Stimulated activated CD8-positive, alpha-beta memory T cell treated with anti-CD3 and anti-CD28 coated beads, Interleukin-7, amount 100 ng/mL, for 4 hours (primary cell): ENCODE results near the gene ROPN1.
A peak's percentile ranks its signal among the peaks of the same experiment; 100 is the strongest.
"Not testable (repeated sequence)": the region's sequence is repeated elsewhere in the genome, so short reads cannot be mapped to it uniquely, and the experiment has no call there.

Experiments
- DNase-seq, 2 donors: peaks; one replicate each; pipeline ENCODE4 v3.0.0-alpha.2; 2020; ENCODE audit warnings: low read depth in 2 of 2

ROPN1 gene

GRCh38 chr3:123997543-123997942 is 5.6 kb upstream of the ROPN1 start:
- no peak for DNase-seq

- no peak for DNase-seq
These were observed 1.9 kb upstream of the ROPN1 start for GRCh38 chr3:123993818-123994217.

GRCh38 chr3:123986427-123986826 is 5.5 kb downstream of the ROPN1 start:
- DNase-seq, result no peak

- no peak for DNase-seq
These were observed 7.0 kb downstream of the ROPN1 start for GRCh38 chr3:123984957-123985356.

- DNase-seq, result no peak
These were observed 7.6 kb downstream of the ROPN1 start for GRCh38 chr3:123984350-123984749.

GRCh38 chr3:123981317-123981716 is 10.6 kb downstream of the ROPN1 start:
- DNase-seq, result not testable (repeated sequence)

- no peak for DNase-seq
These were observed 11.4 kb downstream of the ROPN1 start for GRCh38 chr3:123980539-123980938.

- peak; percentile 0 to 12 for DNase-seq
These were observed 12.1 kb downstream of the ROPN1 start for GRCh38 chr3:123979525-123980501.

- not testable (repeated sequence) for DNase-seq
These were observed 15.0 kb downstream of the ROPN1 start for GRCh38 chr3:123976904-123977303.

GRCh38 chr3:123976181-123976898 is 15.6 kb downstream of the ROPN1 start:
- DNase-seq, result not testable (repeated sequence)

GRCh38 chr3:123975030-123975429 is 16.9 kb downstream of the ROPN1 start:
- DNase-seq, result not testable (repeated sequence)

GRCh38 chr3:123971406-123971805 is 20.5 kb downstream of the ROPN1 start:
- DNase-seq, result no peak

- not testable (repeated sequence) for DNase-seq
These were observed 24.7 kb downstream of the ROPN1 start for GRCh38 chr3:123967260-123967659.

GRCh38 chr3:123966799-123967198 is 25.1 kb downstream of the ROPN1 start:
- DNase-seq, result not testable (repeated sequence)

GRCh38 chr3:123964793-123965192 is 27.1 kb downstream of the ROPN1 start:
- DNase-seq, result not testable (repeated sequence)

- DNase-seq, result no peak
These were observed 30.4 kb downstream of the ROPN1 start for GRCh38 chr3:123961508-123961856.

GRCh38 chr3:123960781-123961507 is 31.0 kb downstream of the ROPN1 start, which contains the start of gene CCDC14:
Gene CCDC14, minus strand, starts transcription at chr3:123961229. Its CDS starts 56 bp downstream, at chr3:123961173.
- DNase-seq, result peak; percentile 41 to 63

- no peak for DNase-seq
These were observed 38.2 kb downstream of the ROPN1 start for GRCh38 chr3:123953735-123954134.

GRCh38 chr3:123952844-123953520 is 38.9 kb downstream of the ROPN1 start:
- DNase-seq, result no peak

GRCh38 chr3:123951522-123952447 is 40.1 kb downstream of the ROPN1 start:
- DNase-seq, result no peak
